NCI-H510A (cell line): ENCODE measurements around the gene ASTN2.

ENCODE experiments used
- DNase-seq: peaks from one replicate; lab custom pipeline; 2025; lab: John Stamatoyannopoulos, UW

Gene ASTN2

GRCh38 chr9:116566677-116567488, 848.0 kb downstream of the ASTN2 start:
- DNase-seq, result no peak

- no peak for DNase-seq
Observed at GRCh38 chr9:116565986-116566385, 848.9 kb downstream of the ASTN2 start.

GRCh38 chr9:116564266-116564793, 850.5 kb downstream of the ASTN2 start:
- DNase-seq, result no peak

- DNase-seq, result no peak
Observed at GRCh38 chr9:116558818-116559540, 855.9 kb downstream of the ASTN2 start.

DNA sequence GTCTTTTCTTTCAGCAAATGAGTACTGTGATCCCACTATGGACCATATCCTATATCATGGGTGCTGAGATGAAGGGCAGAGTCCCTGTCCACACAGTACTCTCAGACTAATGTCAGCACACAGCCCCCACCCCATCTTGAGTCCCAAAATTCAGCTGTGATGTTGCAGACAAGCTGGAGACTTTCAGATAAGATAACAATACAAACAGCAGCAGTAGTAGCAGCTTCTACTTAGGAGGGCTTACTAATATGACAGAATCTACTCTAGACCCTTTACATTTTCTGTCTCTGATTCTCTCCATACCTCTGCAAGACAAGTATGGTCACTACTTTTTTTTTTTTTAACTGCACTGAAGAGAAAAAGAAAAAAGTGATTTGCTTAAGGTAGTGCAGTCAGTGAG, 856.8 kb downstream of the ASTN2 start:
- DNase-seq, result no peak

DNA sequence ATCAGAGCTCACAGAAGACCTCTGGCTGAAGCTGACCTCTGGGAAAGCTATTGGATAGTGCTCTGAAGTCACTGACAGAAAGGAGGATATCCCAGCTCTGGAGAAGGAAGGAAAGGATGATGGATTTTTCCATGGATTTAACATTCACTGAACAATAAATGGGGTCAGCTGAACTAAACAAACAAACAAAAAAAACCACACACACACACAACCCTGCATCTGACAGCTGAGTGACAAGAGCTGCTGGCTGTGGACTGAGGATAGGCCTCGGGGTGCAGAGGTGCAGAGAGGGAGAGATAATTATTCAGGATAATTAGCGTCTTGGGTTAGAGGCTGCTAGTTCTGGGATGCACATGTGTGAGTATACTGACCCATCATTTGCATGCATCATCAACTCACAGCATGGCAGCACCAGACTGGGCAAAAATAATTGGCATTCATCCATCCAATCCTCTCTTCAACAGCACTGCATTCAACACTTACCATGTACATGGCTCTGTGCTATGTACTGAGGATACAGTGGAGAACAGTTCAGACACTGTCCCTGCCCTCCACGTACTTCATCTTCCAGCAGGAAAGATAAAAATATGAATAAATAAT, 859.2 kb downstream of the ASTN2 start:
- DNase-seq, result no peak

DNA sequence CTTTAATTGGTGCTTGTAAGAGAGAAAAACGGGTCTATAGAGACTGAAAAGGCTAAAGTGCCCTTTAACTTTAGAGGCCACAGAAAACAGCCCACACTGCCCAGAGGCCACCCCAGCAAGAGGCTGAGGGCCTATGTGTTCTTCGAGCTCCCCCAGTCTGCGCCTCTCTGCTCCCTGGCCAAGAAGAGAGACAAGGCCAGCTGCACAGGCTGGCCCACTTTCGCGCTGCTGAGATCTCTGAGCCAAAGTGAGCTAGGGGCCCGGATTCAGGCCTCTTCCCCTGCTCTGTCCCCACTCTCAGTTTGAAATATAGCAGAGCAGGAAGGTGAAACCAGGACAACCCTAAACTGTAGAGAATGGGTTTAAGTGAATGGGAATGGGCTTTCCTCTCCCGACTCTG, 859.7 kb downstream of the ASTN2 start:
- no peak for DNase-seq

GRCh38 chr9:116550696-116551436, 864.0 kb downstream of the ASTN2 start:
- DNase-seq, result no peak

GRCh38 chr9:116549786-116550660, 864.8 kb downstream of the ASTN2 start:
- no peak for DNase-seq

DNA sequence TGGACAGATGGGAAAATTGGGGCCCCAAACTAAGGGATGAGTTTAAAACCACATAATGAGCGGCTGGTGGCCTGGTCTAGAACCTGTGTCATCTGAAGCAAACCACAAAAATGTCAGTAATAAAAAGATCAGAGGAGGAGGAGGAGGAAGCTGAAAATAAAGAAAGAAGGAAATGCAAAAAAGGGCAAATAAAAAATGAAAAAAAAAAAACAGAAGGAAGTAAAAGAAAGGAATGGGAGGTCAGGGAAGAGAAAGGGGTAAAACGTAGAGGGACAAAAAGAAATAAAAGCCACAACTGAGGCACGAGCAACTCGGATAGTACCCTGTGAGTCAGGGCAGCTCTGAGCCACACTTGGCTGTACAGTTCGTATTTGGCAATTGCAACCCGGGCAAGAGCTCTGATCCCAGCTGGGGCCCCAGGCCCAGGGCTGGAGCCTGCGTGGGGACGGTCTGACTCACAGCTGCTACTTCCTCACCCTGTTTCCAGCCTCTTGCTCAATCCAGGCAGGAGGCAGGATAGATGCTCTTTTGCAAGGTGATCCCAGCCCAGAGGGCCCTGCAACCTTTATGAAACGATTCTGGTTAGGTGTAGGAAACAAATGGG, 865.7 kb downstream of the ASTN2 start:
- DNase-seq, result no peak

DNA sequence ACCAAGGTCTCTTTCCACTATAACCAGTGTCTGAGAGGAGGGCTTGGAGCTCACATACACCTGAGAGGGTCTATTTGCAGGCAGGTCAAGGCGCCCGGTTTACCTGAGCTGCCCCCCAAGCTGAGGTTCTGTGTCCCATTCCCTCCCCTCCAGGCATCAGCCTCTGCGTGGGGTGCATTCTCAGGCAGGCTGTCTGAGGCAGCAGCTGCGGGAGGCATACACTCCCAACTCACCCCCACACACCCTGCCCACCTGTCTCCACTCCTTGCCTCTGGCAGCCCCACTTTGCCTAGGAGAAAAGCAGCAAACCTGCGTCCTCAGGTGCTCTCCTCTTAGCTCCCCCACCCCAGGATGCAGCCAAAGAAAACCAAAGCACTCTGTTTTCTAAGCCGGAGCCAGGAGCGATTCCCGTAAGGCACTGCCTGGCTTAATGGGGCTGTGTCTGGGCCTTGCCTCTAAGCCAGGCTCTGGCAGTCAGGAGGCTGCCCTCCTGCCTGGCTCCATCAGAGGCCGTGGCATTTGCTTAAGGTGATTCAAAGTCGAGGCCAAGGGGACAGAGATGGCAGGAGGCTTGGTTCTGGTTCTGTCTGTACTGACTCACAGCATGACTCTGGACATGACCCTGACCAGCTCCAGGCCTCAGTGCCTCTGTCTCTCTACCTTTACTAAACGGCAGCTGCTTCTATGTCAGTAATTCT, 867.0 kb downstream of the ASTN2 start:
- DNase-seq, result no peak

- DNase-seq, result no peak
Observed at GRCh38 chr9:116546711-116547581, 867.9 kb downstream of the ASTN2 start.

- DNase-seq, result no peak
Observed at GRCh38 chr9:116544896-116545295, 870.0 kb downstream of the ASTN2 start.

GRCh38 chr9:116543731-116544400, 871.0 kb downstream of the ASTN2 start:
- DNase-seq, result no peak

- DNase-seq, result no peak
Observed at GRCh38 chr9:116541402-116541801, 873.5 kb downstream of the ASTN2 start.

DNA sequence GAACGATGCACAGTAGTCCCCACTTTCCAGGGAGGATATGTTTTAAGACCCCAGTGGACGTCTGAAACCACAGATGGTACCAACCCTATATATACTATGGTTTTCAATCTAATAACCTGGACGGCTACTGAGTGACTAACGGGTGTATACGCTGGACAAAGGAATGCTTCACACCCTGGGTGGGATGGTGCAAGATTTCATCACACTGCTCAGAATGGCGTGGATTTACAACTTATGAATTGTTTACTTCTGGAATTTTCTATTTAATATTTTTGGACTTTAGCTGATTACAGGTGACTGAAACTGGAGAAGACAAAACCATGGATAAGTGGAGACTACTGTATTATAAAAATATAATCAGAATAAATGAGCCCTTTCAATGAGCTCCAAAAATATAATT, 875.3 kb downstream of the ASTN2 start:
- DNase-seq, result no peak

GRCh38 chr9:116525611-116526010, 889.2 kb downstream of the ASTN2 start:
- no peak for DNase-seq

GRCh38 chr9:116524778-116525470, 889.9 kb downstream of the ASTN2 start:
- no peak for DNase-seq
